COR-L47 (cell line): ENCODE measurements around the gene APOL6.

Experiments
- DNase-seq: peaks from one replicate; lab custom pipeline; 2025; lab: John Stamatoyannopoulos, UW

Gene APOL6

GRCh38 chr22:35648066-35649025 lies at the start of gene APOL6:
Gene APOL6 (plus strand): TSS chr22:35648446. CDS start chr22:35656426, 7,980 bp downstream.
- no peak for DNase-seq

GRCh38 chr22:35599364-35599763 lies 48.9 kb upstream of the APOL6 start:
- DNase-seq, result no peak

- no peak for DNase-seq
These were observed 47.8 kb upstream of the APOL6 start for GRCh38 chr22:35600476-35600875.

GRCh38 chr22:35601013-35601580 lies 47.1 kb upstream of the APOL6 start:
- no peak for DNase-seq

GRCh38 chr22:35601743-35602615 lies 46.3 kb upstream of the APOL6 start:
- no peak for DNase-seq

GRCh38 chr22:35604621-35605368 lies 43.5 kb upstream of the APOL6 start:
- no peak for DNase-seq

- DNase-seq, result no peak
These were observed 42.9 kb upstream of the APOL6 start for GRCh38 chr22:35605369-35605680.

GRCh38 chr22:35605851-35606481 lies 42.3 kb upstream of the APOL6 start:
- DNase-seq, result no peak

GRCh38 chr22:35606916-35607315 lies 41.3 kb upstream of the APOL6 start:
- no peak for DNase-seq

- DNase-seq, result no peak
These were observed 40.2 kb upstream of the APOL6 start for GRCh38 chr22:35608088-35608487.

- no peak for DNase-seq
These were observed 39.0 kb upstream of the APOL6 start for GRCh38 chr22:35609261-35609660.

- no peak for DNase-seq
These were observed 38.5 kb upstream of the APOL6 start for GRCh38 chr22:35609761-35610160.

GRCh38 chr22:35610741-35611140 lies 37.5 kb upstream of the APOL6 start:
- no peak for DNase-seq

GRCh38 chr22:35611200-35611890 lies 36.9 kb upstream of the APOL6 start:
- DNase-seq, result no peak

GRCh38 chr22:35611891-35612576 lies 36.2 kb upstream of the APOL6 start:
- DNase-seq, result no peak

GRCh38 chr22:35612903-35613302 lies 35.3 kb upstream of the APOL6 start:
- DNase-seq, result no peak

- no peak for DNase-seq
These were observed 33.8 kb upstream of the APOL6 start for GRCh38 chr22:35614404-35614803.

GRCh38 chr22:35615156-35615555 lies 33.1 kb upstream of the APOL6 start:
- no peak for DNase-seq

- DNase-seq, result no peak
These were observed 32.2 kb upstream of the APOL6 start for GRCh38 chr22:35616043-35616442.

- no peak for DNase-seq
These were observed 31.0 kb upstream of the APOL6 start, which contains the start of gene MB for GRCh38 chr22:35617137-35617755. Gene MB (minus strand): TSS chr22:35617329. CDS start chr22:35617257, 72 bp downstream.
